ENCODE measurements around the gene MT1H.

The MT1H gene

GRCh38 chr16:56634715-56635440 lies 34.7 kb upstream of the MT1H start:
- Histone ChIP-seq H3K27me3 (ENCODE audit: control insufficient read depth in 1 of 2, insufficient read depth in 1 of 2, low read length in 2 of 2) (peaks cover 16 to 79% of the 10 kb centered on the region in 2 experiments), H3K9me3 (ENCODE audit: control insufficient read depth, low read length) (no peaks in the 10 kb centered on the region), H3K23ac (ENCODE audit: low read length in 2 of 2) (no peak overlapping the region), H3K4ac (ENCODE audit: low read depth in 1 of 2, low read length in 2 of 2) (no peak overlapping the region), H3K36me3 (ENCODE audit: control insufficient read depth in 1 of 2, insufficient read depth in 2 of 2, low read depth in 1 of 2, low read length in 2 of 2) (no peaks in the 10 kb centered on the region), H2BK15ac (ENCODE audit: low read depth, poor library complexity, severe bottlenecking) (no peak overlapping the region), H3K4me3 (ENCODE audit: insufficient read depth in 1 of 2, low read depth in 1 of 2, low read length in 2 of 2) (no peak overlapping the region), H3K27ac (ENCODE audit: low read length, poor library complexity, severe bottlenecking) (no peak overlapping the region), H4K91ac (ENCODE audit: low read length) (no peak overlapping the region), H2BK120ac (ENCODE audit: low read depth, low read length) (no peak overlapping the region), H3K4me2 (ENCODE audit: low read length, poor library complexity, severe bottlenecking) (peak overlapping the region; percentile 26), H3K4me1 (ENCODE audit: control insufficient read depth, insufficient read depth, low read depth, low read length) (peaks cover 24% of the 10 kb centered on the region), H2AFZ (ENCODE audit: low read depth, low read length) (no peak overlapping the region), H2BK12ac (ENCODE audit: low read length in 2 of 2) (no peak overlapping the region), H3K14ac (ENCODE audit: low read length in 2 of 2) (no peak overlapping the region), H2BK5ac (ENCODE audit: low read depth, low read length, poor library complexity, severe bottlenecking) (no peak overlapping the region), H4K8ac (ENCODE audit: low read length) (no peak overlapping the region), H3K9ac (ENCODE audit: low read length) (no peak overlapping the region), H3K79me1 (replicated peaks; ENCODE audit: low read length, poor library complexity, severe bottlenecking) (no peaks in the 10 kb centered on the region), H2AK5ac (ENCODE audit: low read length, severe bottlenecking) (no peak overlapping the region), H3K18ac (ENCODE audit: low read depth in 1 of 2, low read length in 2 of 2) (no peak overlapping the region)
- DNase-seq, result no peak
- WGBS, result 3% methylated on average over 43 of the region's 47 CpGs

GRCh38 chr16:56635441-56635967 lies 34.1 kb upstream of the MT1H start:
- Histone ChIP-seq H3K4me3 (ENCODE audit: insufficient read depth in 1 of 2, low read depth in 1 of 2, low read length in 2 of 2) (no peak overlapping the region), H3K27me3 (ENCODE audit: control insufficient read depth in 1 of 2, insufficient read depth in 1 of 2, low read length in 2 of 2) (peaks cover 16 to 82% of the 10 kb centered on the region in 2 experiments), H3K9ac (ENCODE audit: low read length) (no peak overlapping the region), H3K4ac (ENCODE audit: low read depth in 1 of 2, low read length in 2 of 2) (no peak overlapping the region), H2BK15ac (ENCODE audit: low read depth, poor library complexity, severe bottlenecking) (no peak overlapping the region), H3K36me3 (ENCODE audit: control insufficient read depth in 1 of 2, insufficient read depth in 2 of 2, low read depth in 1 of 2, low read length in 2 of 2) (no peaks in the 10 kb centered on the region), H2BK5ac (ENCODE audit: low read depth, low read length, poor library complexity, severe bottlenecking) (no peak overlapping the region), H3K79me1 (replicated peaks; ENCODE audit: low read length, poor library complexity, severe bottlenecking) (no peaks in the 10 kb centered on the region), H3K4me1 (ENCODE audit: control insufficient read depth, insufficient read depth, low read depth, low read length) (peaks cover 24% of the 10 kb centered on the region), H3K14ac (ENCODE audit: low read length in 2 of 2) (no peak overlapping the region), H2AK5ac (ENCODE audit: low read length, severe bottlenecking) (no peak overlapping the region), H4K91ac (ENCODE audit: low read length) (no peak overlapping the region), H3K9me3 (ENCODE audit: control insufficient read depth, low read length) (no peaks in the 10 kb centered on the region), H3K4me2 (ENCODE audit: low read length, poor library complexity, severe bottlenecking) (peak overlapping the region; percentile 26), H4K8ac (ENCODE audit: low read length) (no peak overlapping the region), H3K27ac (ENCODE audit: low read length, poor library complexity, severe bottlenecking) (no peak overlapping the region), H2BK120ac (ENCODE audit: low read depth, low read length) (no peak overlapping the region), H2AFZ (ENCODE audit: low read depth, low read length) (no peak overlapping the region), H2BK12ac (ENCODE audit: low read length in 2 of 2) (no peak overlapping the region), H3K23ac (ENCODE audit: low read length in 2 of 2) (no peak overlapping the region), H3K18ac (ENCODE audit: low read depth in 1 of 2, low read length in 2 of 2) (no peak overlapping the region)
- 2% methylated on average over 39 of the region's 40 CpGs for WGBS
- DNase-seq, result no peak

- H2BK12ac ChIP-seq (ENCODE audit: low read length in 2 of 2), result no peak overlapping the region
- H3K4ac ChIP-seq (ENCODE audit: low read depth in 1 of 2, low read length in 2 of 2), result no peak overlapping the region
- H3K9me3 ChIP-seq (ENCODE audit: control insufficient read depth, low read length), result no peaks in the 10 kb centered on the region
- no peak overlapping the region for H3K9ac ChIP-seq (ENCODE audit: low read length)
- no peak overlapping the region for H4K91ac ChIP-seq (ENCODE audit: low read length)
- H2BK5ac ChIP-seq (ENCODE audit: low read depth, low read length, poor library complexity, severe bottlenecking), result no peak overlapping the region
- H2BK15ac ChIP-seq (ENCODE audit: low read depth, poor library complexity, severe bottlenecking), result no peak overlapping the region
- H3K4me2 ChIP-seq (ENCODE audit: low read length, poor library complexity, severe bottlenecking), result no peak overlapping the region
- H4K8ac ChIP-seq (ENCODE audit: low read length), result no peak overlapping the region
- H3K4me3 ChIP-seq (ENCODE audit: insufficient read depth in 1 of 2, low read depth in 1 of 2, low read length in 2 of 2), result no peak overlapping the region
- no peak for DNase-seq
- H2BK120ac ChIP-seq (ENCODE audit: low read depth, low read length), result no peak overlapping the region
- H3K36me3 ChIP-seq (ENCODE audit: control insufficient read depth in 1 of 2, insufficient read depth in 2 of 2, low read depth in 1 of 2, low read length in 2 of 2), result no peaks in the 10 kb centered on the region
- 17% methylated on average over 9 of the region's 9 CpGs for WGBS
- no peak overlapping the region for H3K14ac ChIP-seq (ENCODE audit: low read length in 2 of 2)
- no peak overlapping the region for H3K18ac ChIP-seq (ENCODE audit: low read depth in 1 of 2, low read length in 2 of 2)
- H3K23ac ChIP-seq (ENCODE audit: low read length in 2 of 2), result no peak overlapping the region
- no peak overlapping the region for H3K27ac ChIP-seq (ENCODE audit: low read length, poor library complexity, severe bottlenecking)
- H3K79me1 ChIP-seq (replicated peaks; ENCODE audit: low read length, poor library complexity, severe bottlenecking), result no peaks in the 10 kb centered on the region
- H2AK5ac ChIP-seq (ENCODE audit: low read length, severe bottlenecking), result no peak overlapping the region
- peaks cover 16 to 89% of the 10 kb centered on the region in 2 experiments for H3K27me3 ChIP-seq (ENCODE audit: control insufficient read depth in 1 of 2, insufficient read depth in 1 of 2, low read length in 2 of 2)
- H3K4me1 ChIP-seq (ENCODE audit: control insufficient read depth, insufficient read depth, low read depth, low read length), result peaks cover 24% of the 10 kb centered on the region
- no peak overlapping the region for H2AFZ ChIP-seq (ENCODE audit: low read depth, low read length)
Measured at GRCh38 chr16:56636616-56637413, 32.8 kb upstream of the MT1H start.

Measured in mesenchymal stem cell (in vitro differentiated cells and primary cell).